ENCODE measurements around the gene EXD2. TPM values are rescaled to one million over a fixed set of nuclear protein-coding genes. Genes with fewer than 3 reads are reported as not detected.
"Not testable (repeated sequence)": the region's sequence is repeated elsewhere in the genome, so short reads cannot be mapped to it uniquely, and the experiment has no call there.

Gene EXD2
- total RNA-seq, 1 donor from 2014 or later = 6.9 TPM

DNA sequence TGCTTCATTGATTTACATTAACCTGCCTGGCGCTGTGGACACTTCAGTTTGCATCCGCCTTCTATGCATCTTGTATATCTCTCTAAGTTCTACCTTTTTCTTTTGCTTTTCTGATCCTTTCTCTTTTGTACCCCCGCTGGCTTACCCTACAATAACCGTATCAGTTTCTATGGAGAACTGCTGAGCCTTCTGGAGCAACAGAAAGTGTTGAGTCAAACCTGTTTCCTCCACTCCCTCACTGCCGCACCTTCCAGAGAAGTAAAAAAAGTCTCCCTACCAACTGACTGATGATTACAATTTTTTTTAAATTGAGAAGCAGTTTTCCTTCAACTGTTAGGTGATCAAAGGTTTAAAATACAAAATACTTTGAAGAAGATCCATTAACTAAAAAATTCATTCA, 17.4 kb downstream of the EXD2 start:
- CTCF ChIA-PET = no interaction called here
- TF ChIP-seq CTCF (IDR thresholded peaks at IDR 0.05) = no peak
- Mint-ChIP-seq H3K36me3 (ENCODE audit: low read depth) (peaks cover 15% of the 10 kb centered on the region), H3K9me3 (no peaks in the 10 kb centered on the region), H3K4me1 (no peaks in the 10 kb centered on the region), H3K27me3 (no peaks in the 10 kb centered on the region), H3K4me3 (no peak overlapping the region), H3K27ac (no peak overlapping the region)
- no peak for ATAC-seq (ENCODE audit: low read depth)
- intact Hi-C loops (cut with micrococcal nuclease) = no loop called here
- DNase-seq = no peak
- POLR2A ChIA-PET = no interaction called here

- Mint-ChIP-seq H3K27me3 (no peaks in the 10 kb centered on the region), H3K9me3 (no peaks in the 10 kb centered on the region), H3K36me3 (ENCODE audit: low read depth) (peaks cover 23% of the 10 kb centered on the region), H3K27ac (no peak overlapping the region), H3K4me3 (no peak overlapping the region), H3K4me1 (no peaks in the 10 kb centered on the region)
- intact Hi-C loops (cut with micrococcal nuclease) = no loop called here
- ChIA-PET CTCF (no interaction called here), POLR2A (no interaction called here)
- no peak for TF ChIP-seq CTCF (IDR thresholded peaks at IDR 0.05)
- no peak for DNase-seq
- no peak for ATAC-seq (ENCODE audit: low read depth)
Measured at GRCh38 chr14:69214393-69214792, 23.1 kb downstream of the EXD2 start.

- H3K27me3 Mint-ChIP-seq; H3K4me1 Mint-ChIP-seq; DNase-seq; H3K9me3 Mint-ChIP-seq; H3K27ac Mint-ChIP-seq; intact Hi-C loops (cut with micrococcal nuclease); ATAC-seq (ENCODE audit: low read depth); POLR2A ChIA-PET; CTCF ChIA-PET; H3K4me3 Mint-ChIP-seq: not testable (repeated sequence)
- H3K36me3 Mint-ChIP-seq (ENCODE audit: low read depth) = peaks cover 20% of the 10 kb centered on the region
Measured at GRCh38 chr14:69217663-69218062, 26.4 kb downstream of the EXD2 start.

DNA sequence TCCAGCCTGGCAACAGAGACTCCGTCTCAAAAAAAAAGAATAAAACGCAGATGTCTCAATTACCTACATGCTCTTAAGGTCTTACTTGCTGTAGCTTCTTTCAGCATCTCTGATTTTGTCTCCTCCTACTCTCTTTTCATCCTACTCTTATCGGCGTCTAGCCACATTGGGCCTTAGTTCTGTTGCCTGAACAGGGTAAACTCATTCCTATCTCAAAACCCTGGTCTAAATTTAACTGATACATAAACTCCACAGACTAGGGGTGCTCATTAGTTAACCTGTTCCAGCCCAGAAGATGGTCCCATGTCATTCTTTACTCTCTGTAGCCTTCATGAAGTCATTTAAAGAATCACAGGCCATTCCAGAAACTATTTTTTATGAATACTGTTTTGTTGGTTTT, 33.6 kb downstream of the EXD2 start:
- no peaks in the 10 kb centered on the region for H3K4me1 Mint-ChIP-seq
- ATAC-seq (ENCODE audit: low read depth) (no peak), DNase-seq (no peak)
- no peaks in the 10 kb centered on the region for H3K27me3 Mint-ChIP-seq
- POLR2A ChIA-PET = no interaction called here
- no peaks in the 10 kb centered on the region for H3K9me3 Mint-ChIP-seq
- H3K27ac Mint-ChIP-seq = no peak overlapping the region
- H3K4me3 Mint-ChIP-seq = no peak overlapping the region
- TF ChIP-seq CTCF (IDR thresholded peaks at IDR 0.05) = no peak
- peaks cover 22% of the 10 kb centered on the region for H3K36me3 Mint-ChIP-seq (ENCODE audit: low read depth)
- intact Hi-C loops (cut with micrococcal nuclease) = no loop called here
- CTCF ChIA-PET = no interaction called here

- ATAC-seq (ENCODE audit: low read depth) (no peak), DNase-seq (no peak)
- ChIA-PET CTCF (interaction anchor here (1.2 kb wide), 1 partner anchor 17 kb away, joined by 3 read pairs; no protein-coding TSS in a partner anchor), POLR2A (no interaction called here)
- Mint-ChIP-seq H3K27ac (no peak overlapping the region), H3K9me3 (no peaks in the 10 kb centered on the region), H3K27me3 (no peaks in the 10 kb centered on the region), H3K36me3 (ENCODE audit: low read depth) (peaks cover 29% of the 10 kb centered on the region), H3K4me1 (no peaks in the 10 kb centered on the region), H3K4me3 (no peak overlapping the region)
- no peak for TF ChIP-seq CTCF (IDR thresholded peaks at IDR 0.05)
- intact Hi-C loops (cut with micrococcal nuclease) = no loop called here
Measured at GRCh38 chr14:69226178-69226577, 34.9 kb downstream of the EXD2 start.

DNA sequence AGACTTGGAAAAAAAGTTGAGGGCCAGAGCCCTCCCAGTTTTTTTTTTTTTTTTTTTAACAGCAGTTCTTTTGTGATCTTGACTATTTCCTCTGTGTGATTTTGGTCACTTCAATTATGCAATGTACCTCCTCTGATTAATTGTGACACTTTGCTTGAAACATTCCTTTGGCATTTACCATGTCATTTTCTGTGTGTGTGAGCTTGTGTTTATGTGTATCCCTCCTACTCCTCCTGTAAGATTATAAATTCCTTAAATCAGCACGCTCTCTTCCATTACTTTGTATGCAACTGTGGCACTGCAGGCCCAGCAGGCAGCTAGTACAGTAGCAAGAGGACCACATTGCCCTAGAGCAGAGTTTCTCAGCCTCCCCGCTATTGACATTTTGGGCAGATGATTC, 35.4 kb downstream of the EXD2 start:
- Mint-ChIP-seq H3K27me3 (no peaks in the 10 kb centered on the region), H3K9me3 (no peaks in the 10 kb centered on the region), H3K4me1 (no peaks in the 10 kb centered on the region), H3K4me3 (no peak overlapping the region), H3K36me3 (ENCODE audit: low read depth) (peaks cover 32% of the 10 kb centered on the region), H3K27ac (no peak overlapping the region)
- intact Hi-C loops (cut with micrococcal nuclease) = no loop called here
- POLR2A ChIA-PET = no interaction called here
- DNase-seq (no peak), ATAC-seq (ENCODE audit: low read depth) (no peak)
- no peak for TF ChIP-seq CTCF (IDR thresholded peaks at IDR 0.05)
- CTCF ChIA-PET = interaction anchor here (1.2 kb wide), 2 partner anchors 16 to 234 kb away, joined by 3 to 4 read pairs; no protein-coding TSS in a partner anchor

Measured in activated B cell treated with CpG ODN at 0.5 μM for 24 hours (primary cell).